ENCODE data around the gene XRCC2.
"Not testable (repeated sequence)": the region's sequence is repeated elsewhere in the genome, so short reads cannot be mapped to it uniquely, and the experiment has no call there.

The XRCC2 gene

GRCh38 chr7:152664636-152665035, 11.3 kb downstream of the XRCC2 start:
- DNase-seq (ENCODE audit: low read depth), result no peak

- DNase-seq (ENCODE audit: low read depth), result no peak
Observed at GRCh38 chr7:152663931-152664330, 12.0 kb downstream of the XRCC2 start.

GRCh38 chr7:152663148-152663740, 12.7 kb downstream of the XRCC2 start:
- DNase-seq (ENCODE audit: low read depth), result no peak

- no peak for DNase-seq (ENCODE audit: low read depth)
Observed at GRCh38 chr7:152661479-152661878, 14.5 kb downstream of the XRCC2 start.

GRCh38 chr7:152660021-152660420, 15.9 kb downstream of the XRCC2 start:
- DNase-seq (ENCODE audit: low read depth), result no peak

- DNase-seq (ENCODE audit: low read depth), result no peak
Observed at GRCh38 chr7:152654971-152655370, 21.0 kb downstream of the XRCC2 start.

GRCh38 chr7:152649220-152649619, 26.7 kb downstream of the XRCC2 start:
- DNase-seq (ENCODE audit: low read depth), result no peak

GRCh38 chr7:152647009-152647408, 28.9 kb downstream of the XRCC2 start:
- no peak for DNase-seq (ENCODE audit: low read depth)

- not testable (repeated sequence) for DNase-seq (ENCODE audit: low read depth)
Observed at GRCh38 chr7:152646579-152646978, 29.4 kb downstream of the XRCC2 start.

- DNase-seq (ENCODE audit: low read depth), result no peak
Observed at GRCh38 chr7:152643979-152644559, 31.9 kb downstream of the XRCC2 start.

- DNase-seq (ENCODE audit: low read depth), result no peak
Observed at GRCh38 chr7:152641384-152641783, 34.6 kb downstream of the XRCC2 start.

GRCh38 chr7:152640829-152641228, 35.1 kb downstream of the XRCC2 start:
- DNase-seq (ENCODE audit: low read depth), result no peak

- no peak for DNase-seq (ENCODE audit: low read depth)
Observed at GRCh38 chr7:152637920-152638580, 37.9 kb downstream of the XRCC2 start.

- DNase-seq (ENCODE audit: low read depth), result no peak
Observed at GRCh38 chr7:152637161-152637560, 38.8 kb downstream of the XRCC2 start.

- no peak for DNase-seq (ENCODE audit: low read depth)
Observed at GRCh38 chr7:152636441-152636840, 39.5 kb downstream of the XRCC2 start.

GRCh38 chr7:152633504-152633903, 42.4 kb downstream of the XRCC2 start:
- DNase-seq (ENCODE audit: low read depth), result no peak

- no peak for DNase-seq (ENCODE audit: low read depth)
Observed at GRCh38 chr7:152633072-152633471, 42.9 kb downstream of the XRCC2 start.

- DNase-seq (ENCODE audit: low read depth), result not testable (repeated sequence)
Observed at GRCh38 chr7:152628772-152629171, 47.2 kb downstream of the XRCC2 start.

- DNase-seq (ENCODE audit: low read depth), result no peak
Observed at GRCh38 chr7:152624228-152624627, 51.7 kb downstream of the XRCC2 start.

- DNase-seq (ENCODE audit: low read depth), result no peak
Observed at GRCh38 chr7:152621426-152621825, 54.5 kb downstream of the XRCC2 start.

GRCh38 chr7:152619027-152619739, 56.8 kb downstream of the XRCC2 start:
- no peak for DNase-seq (ENCODE audit: low read depth)

GRCh38 chr7:152618427-152618826, 57.5 kb downstream of the XRCC2 start:
- no peak for DNase-seq (ENCODE audit: low read depth)

GRCh38 chr7:152617056-152617455, 58.9 kb downstream of the XRCC2 start:
- DNase-seq (ENCODE audit: low read depth), result no peak
